Psoas muscle (tissue), 8 donors: ENCODE measurements around the gene GLTPD2. TPM values are rescaled to one million over a fixed set of nuclear protein-coding genes. Genes with fewer than 3 reads are reported as not detected.

Experiments
- ATAC-seq, 4 donors: fragments of 200-7000 bp; cut with Tn5 transposase; one replicate each; pipeline ENCODE4 v1.9.1; 2020; ENCODE audit warnings: moderate library complexity in 3 of 4, mild to moderate bottlenecking in 2 of 4
- DNase-seq, 2 donors: peaks; one replicate each; pipeline ENCODE4 v3.0.0-alpha.2; 2020
- H3K27ac ChIP-seq: fragments of 200-600 bp; one replicate; pipeline ENCODE4 v1.8.0; 2022
- H3K27me3 ChIP-seq, 3 donors: fragments of 200-600 bp in 1 of 3; one replicate each; pipeline versions ENCODE4 v1.6.1 to v1.8.0; 2013 to 2022; ENCODE audit warnings: low read length in 2 of 3, mild to moderate bottlenecking in 2 of 3, moderate library complexity in 1 of 3; ENCODE audit not compliant: insufficient read depth in 3 of 3
- H3K36me3 ChIP-seq, 2 donors: fragments of 200-600 bp in 1 of 2; one replicate each; pipeline versions ENCODE4 v1.6.1 to v1.8.0; 2013 to 2022; ENCODE audit warnings: low read depth in 1 of 2, mild to moderate bottlenecking in 1 of 2, moderate library complexity in 1 of 2; ENCODE audit not compliant: insufficient read depth in 1 of 2
- H3K4me1 ChIP-seq: fragments of 200-600 bp; one replicate; pipeline ENCODE4 v1.8.0; 2022
- H3K4me3 ChIP-seq: fragments of 200-600 bp; one replicate; pipeline ENCODE4 v1.8.0; 2022; ENCODE audit warnings: mild to moderate bottlenecking
- H3K9me3 ChIP-seq: fragments of 200-600 bp; one replicate; pipeline ENCODE4 v1.8.0; 2022
- CTCF ChIP-seq: fragments of 200-600 bp; IDR thresholded peaks from one replicate; pipeline ENCODE4 v1.8.0; 2022; ENCODE audit warnings: antibody characterized with exemption
- WGBS, 3 donors: extraction: QIAGEN DNeasy Blood & Tissue Kit; methylation state at CpG; one replicate each; pipeline versions ENCODE4 v1.1.6 to v1.1.7; 2013; 5-methylcytosine and 5-hydroxymethylcytosine counted together
- intact Hi-C, 2 donors: fragments of 100-400 bp; cut with DNase I; formaldehyde crosslinking; loops; one replicate each; pipeline versions ENCODE4 v1.11.0 to v1.14.2; 2022
- polyA plus RNA-seq, 3 donors: library from polyadenylated mRNA; stranded (reverse); fragments of 200-250 nt; gene quantifications; one replicate each; pipeline ENCODE4 v1.2.3, GENCODE V29; 2013
- total RNA-seq, 4 donors: library from RNA; stranded (reverse); fragmentation: NEBNext Ultra II Directional in 2 of 4; extraction: Animal tissue kit (Norgen Biotek cat#: 25700) in 2 of 4; gene quantifications; one replicate each; pipeline versions ENCODE4 v1.2.1 to v1.2.4, GENCODE V29; 2021 to 2023
- donor health status: healthy with polysubstance abuse.
- donor health status: DM: no; HTN: no; CAD: no; lungs with moderate emphysema.
- donor health status: Bipolar disorder and iron deficiency.
- donor health status: healthy.
- donor health status: DM: yes; HTN: yes; CAD: no.
- donor health status: DM: no; HTN: no; CAD: no.
- donor health status: DM: no; HTN: no; CAD: no.
- donor health status: DM: yes; HTN: yes; CAD: no.

Gene GLTPD2
- total and polyA plus RNA-seq, 7 donors = not detected

GRCh38 chr17:4838309-4838785 lies 49.6 kb downstream of the GLTPD2 start:
- Histone ChIP-seq H3K36me3 (no peaks in the 10 kb centered on the region), H3K27me3 (no peaks in the 10 kb centered on the region), H3K4me3 (no peak overlapping the region), H3K27ac (no peak overlapping the region), H3K4me1 (peaks cover 30% of the 10 kb centered on the region), H3K9me3 (no peaks in the 10 kb centered on the region)
- TF ChIP-seq CTCF = no peak
- 87 to 93% (median 90%) methylated on average over 3 of the region's 3 CpGs for WGBS, 3 donors
- no peak for ATAC-seq
- intact Hi-C loops = loop anchor here (5.0 to 10.0 kb wide), 2 partner anchors 41 to 46 kb away; partner anchors contain the start of gene PSMB6 (in 1 of the 2)
- DNase-seq = no peak

- intact Hi-C loops = loop anchor here (5.0 to 10.0 kb wide), 2 partner anchors 42 to 46 kb away; partner anchors contain the start of gene PSMB6 (in 1 of the 2)
- no peak for ATAC-seq
- H3K4me1 ChIP-seq = peaks cover 30% of the 10 kb centered on the region
Measured at GRCh38 chr17:4839221-4839620, 50.5 kb downstream of the GLTPD2 start.

More at GRCh38 chr17:4839221-4839620, 50.5 kb downstream of the GLTPD2 start:
- H3K27me3 ChIP-seq = no peaks in the 10 kb centered on the region
- no peaks in the 10 kb centered on the region for H3K9me3 ChIP-seq
- H3K4me3 ChIP-seq = no peak overlapping the region
- WGBS, 3 donors = 84 to 93% (median 87%) methylated on average over 8 of the region's 8 CpGs
- H3K36me3 ChIP-seq = no peaks in the 10 kb centered on the region
- no peak for DNase-seq
- TF ChIP-seq CTCF = no peak
- H3K27ac ChIP-seq = no peak overlapping the region

Other genes with a start within 250 kb of the GLTPD2 start
- 10 to 100 TPM; 31.3 to 63.2 (median 46.3) TPM for gene MYBBP1A, start 233.6 kb upstream of the GLTPD2 start, total RNA-seq
- gene MYBBP1A, start 233.6 kb upstream of the GLTPD2 start, polyA plus RNA-seq = 10 to 100 TPM; 28.5 to 54.4 (median 35.5) TPM
- not detected for gene GGT6, start 228.4 kb upstream of the GLTPD2 start, total RNA-seq
- gene GGT6, start 228.4 kb upstream of the GLTPD2 start, polyA plus RNA-seq = under 1 TPM in 1 of 3 donors, not detected in 2; 0.03 TPM
- 100 to 1,000 TPM; 248 to 524 (median 400) TPM for gene SMTNL2, start 204.4 kb upstream of the GLTPD2 start, total RNA-seq
- gene SMTNL2, start 204.4 kb upstream of the GLTPD2 start, polyA plus RNA-seq = 100 to 1,000 TPM in 2 of 3 donors, 10 to 100 TPM in 1; 20.7 to 318 (median 210) TPM
- gene ALOX15, start 147.3 kb upstream of the GLTPD2 start, total RNA-seq = under 1 TPM in 2 of 4 donors, not detected in 2; 0.10 to 0.36 TPM
- gene ALOX15, start 147.3 kb upstream of the GLTPD2 start, polyA plus RNA-seq = not detected
- 10 to 100 TPM; 51.7 to 57.2 (median 55.5) TPM for gene PELP1, start 84.8 kb upstream of the GLTPD2 start, total RNA-seq
- 10 to 100 TPM; 17.5 to 38.6 (median 20.4) TPM for gene PELP1, start 84.8 kb upstream of the GLTPD2 start, polyA plus RNA-seq
- gene ARRB2, start 78.3 kb upstream of the GLTPD2 start, total RNA-seq = 10 to 100 TPM; 12.1 to 16.5 (median 14.7) TPM
- 10 to 100 TPM in 1 of 3 donors, 1 to 10 TPM in 2; 6.6 to 11.8 (median 8.0) TPM for gene ARRB2, start 78.3 kb upstream of the GLTPD2 start, polyA plus RNA-seq
- 10 to 100 TPM; 19.2 to 26.6 (median 23.7) TPM for gene MED11, start 57.5 kb upstream of the GLTPD2 start, total RNA-seq
- 10 to 100 TPM; 44.0 to 52.1 (median 46.3) TPM for gene MED11, start 57.5 kb upstream of the GLTPD2 start, polyA plus RNA-seq
- under 1 TPM in 3 of 4 donors, not detected in 1; 0.08 to 0.30 (median 0.15) TPM for gene ZMYND15, start 49.1 kb upstream of the GLTPD2 start, total RNA-seq
- gene ZMYND15, start 49.1 kb upstream of the GLTPD2 start, polyA plus RNA-seq = under 1 TPM in 2 of 3 donors, not detected in 1; 0.04 to 0.09 TPM
- 1 to 10 TPM; 1.7 to 5.4 (median 2.8) TPM for gene CXCL16, start 49.0 kb upstream of the GLTPD2 start, total RNA-seq
- gene CXCL16, start 49.0 kb upstream of the GLTPD2 start, polyA plus RNA-seq = under 1 TPM; 0.45 to 0.72 (median 0.48) TPM
- not detected for gene TM4SF5, start 17.1 kb upstream of the GLTPD2 start, total RNA-seq
- gene TM4SF5, start 17.1 kb upstream of the GLTPD2 start, polyA plus RNA-seq = under 1 TPM in 1 of 3 donors, not detected in 2; 0.34 TPM
- under 1 TPM; 0.42 to 0.84 (median 0.64) TPM for gene VMO1, start 2.6 kb upstream of the GLTPD2 start, total RNA-seq
- gene VMO1, start 2.6 kb upstream of the GLTPD2 start, polyA plus RNA-seq = 1 to 10 TPM in 2 of 3 donors, under 1 TPM in 1; 0.84 to 3.1 (median 1.8) TPM
- gene PSMB6, start 7.2 kb downstream of the GLTPD2 start, total RNA-seq = 100 to 1,000 TPM; 160 to 254 (median 234) TPM
- gene PSMB6, start 7.2 kb downstream of the GLTPD2 start, polyA plus RNA-seq = 100 to 1,000 TPM; 416 to 561 (median 427) TPM
- 1 to 10 TPM; 3.7 to 7.5 (median 4.3) TPM for gene PLD2, start 18.2 kb downstream of the GLTPD2 start, total RNA-seq
- gene PLD2, start 18.2 kb downstream of the GLTPD2 start, polyA plus RNA-seq = 1 to 10 TPM; 2.4 to 4.2 (median 3.0) TPM
- 10 to 100 TPM; 15.8 to 23.8 (median 20.8) TPM for gene MINK1, start 44.4 kb downstream of the GLTPD2 start, total RNA-seq
- gene MINK1, start 44.4 kb downstream of the GLTPD2 start, polyA plus RNA-seq = 10 to 100 TPM in 2 of 3 donors, 1 to 10 TPM in 1; 8.9 to 19.2 (median 14.2) TPM
- under 1 TPM in 2 of 4 donors, not detected in 2; 0.20 to 0.30 TPM for gene C17orf107, start 110.6 kb downstream of the GLTPD2 start, total RNA-seq
- gene C17orf107, start 110.6 kb downstream of the GLTPD2 start, polyA plus RNA-seq = under 1 TPM; 0.01 to 0.10 (median 0.03) TPM
- gene CHRNE, start 114.1 kb downstream of the GLTPD2 start, total RNA-seq = 1 to 10 TPM in 1 of 4 donors, under 1 TPM in 3; 0.19 to 1.1 (median 0.28) TPM
- gene CHRNE, start 114.1 kb downstream of the GLTPD2 start, polyA plus RNA-seq = under 1 TPM; 0.16 to 0.70 (median 0.56) TPM
- under 1 TPM in 1 of 4 donors, not detected in 3; 0.10 TPM for gene GP1BA, start 143.3 kb downstream of the GLTPD2 start, total RNA-seq
- under 1 TPM in 2 of 3 donors, not detected in 1; 0.04 to 0.05 TPM for gene GP1BA, start 143.3 kb downstream of the GLTPD2 start, polyA plus RNA-seq
- gene SLC25A11, start 151.1 kb downstream of the GLTPD2 start, total RNA-seq = 100 to 1,000 TPM in 3 of 4 donors, 10 to 100 TPM in 1; 97.1 to 225 (median 143) TPM
- 100 to 1,000 TPM; 125 to 163 (median 128) TPM for gene SLC25A11, start 151.1 kb downstream of the GLTPD2 start, polyA plus RNA-seq
- 10 to 100 TPM; 85.1 to 96.3 (median 87.3) TPM for gene RNF167, start 151.3 kb downstream of the GLTPD2 start, total RNA-seq
- gene RNF167, start 151.3 kb downstream of the GLTPD2 start, polyA plus RNA-seq = 100 to 1,000 TPM in 1 of 3 donors, 10 to 100 TPM in 2; 85.7 to 151 (median 100.0) TPM
- 100 to 1,000 TPM; 149 to 253 (median 205) TPM for gene PFN1, start 159.6 kb downstream of the GLTPD2 start, total RNA-seq
- 1,000 to 10,000 TPM in 1 of 3 donors, 100 to 1,000 TPM in 2; 220 to 1,518 (median 312) TPM for gene PFN1, start 159.6 kb downstream of the GLTPD2 start, polyA plus RNA-seq
- 1,000 to 10,000 TPM; 2,251 to 3,238 (median 2,533) TPM for gene ENO3, start 162.2 kb downstream of the GLTPD2 start, total RNA-seq
- 1,000 to 10,000 TPM; 1,126 to 5,696 (median 4,322) TPM for gene ENO3, start 162.2 kb downstream of the GLTPD2 start, polyA plus RNA-seq
- 100 to 1,000 TPM in 3 of 4 donors, 10 to 100 TPM in 1; 79.2 to 156 (median 111) TPM for gene SPAG7, start 178.9 kb downstream of the GLTPD2 start, total RNA-seq
- gene SPAG7, start 178.9 kb downstream of the GLTPD2 start, polyA plus RNA-seq = 100 to 1,000 TPM in 2 of 3 donors, 10 to 100 TPM in 1; 93.2 to 179 (median 170) TPM
- gene CAMTA2, start 198.7 kb downstream of the GLTPD2 start, total RNA-seq = 10 to 100 TPM; 43.0 to 60.8 (median 51.0) TPM
- 10 to 100 TPM; 30.3 to 50.2 (median 39.5) TPM for gene CAMTA2, start 198.7 kb downstream of the GLTPD2 start, polyA plus RNA-seq
- 1 to 10 TPM; 2.9 to 4.9 (median 3.5) TPM for gene INCA1, start 208.6 kb downstream of the GLTPD2 start, total RNA-seq
- gene INCA1, start 208.6 kb downstream of the GLTPD2 start, polyA plus RNA-seq = 1 to 10 TPM; 1.6 to 4.1 (median 4.0) TPM
- 1,000 to 10,000 TPM in 1 of 4 donors, 100 to 1,000 TPM in 3; 624 to 1,039 (median 691) TPM for gene KIF1C, start 209.0 kb downstream of the GLTPD2 start, total RNA-seq
- 100 to 1,000 TPM; 204 to 445 (median 311) TPM for gene KIF1C, start 209.0 kb downstream of the GLTPD2 start, polyA plus RNA-seq
- gene SLC52A1, start 246.5 kb downstream of the GLTPD2 start, total RNA-seq = not detected
- under 1 TPM in 2 of 3 donors, not detected in 1; 0.01 to 0.04 TPM for gene SLC52A1, start 246.5 kb downstream of the GLTPD2 start, polyA plus RNA-seq